Measurements from ENCODE around the gene MT3.
A peak's percentile ranks its signal among the peaks of the same experiment; 100 is the strongest.

DNA sequence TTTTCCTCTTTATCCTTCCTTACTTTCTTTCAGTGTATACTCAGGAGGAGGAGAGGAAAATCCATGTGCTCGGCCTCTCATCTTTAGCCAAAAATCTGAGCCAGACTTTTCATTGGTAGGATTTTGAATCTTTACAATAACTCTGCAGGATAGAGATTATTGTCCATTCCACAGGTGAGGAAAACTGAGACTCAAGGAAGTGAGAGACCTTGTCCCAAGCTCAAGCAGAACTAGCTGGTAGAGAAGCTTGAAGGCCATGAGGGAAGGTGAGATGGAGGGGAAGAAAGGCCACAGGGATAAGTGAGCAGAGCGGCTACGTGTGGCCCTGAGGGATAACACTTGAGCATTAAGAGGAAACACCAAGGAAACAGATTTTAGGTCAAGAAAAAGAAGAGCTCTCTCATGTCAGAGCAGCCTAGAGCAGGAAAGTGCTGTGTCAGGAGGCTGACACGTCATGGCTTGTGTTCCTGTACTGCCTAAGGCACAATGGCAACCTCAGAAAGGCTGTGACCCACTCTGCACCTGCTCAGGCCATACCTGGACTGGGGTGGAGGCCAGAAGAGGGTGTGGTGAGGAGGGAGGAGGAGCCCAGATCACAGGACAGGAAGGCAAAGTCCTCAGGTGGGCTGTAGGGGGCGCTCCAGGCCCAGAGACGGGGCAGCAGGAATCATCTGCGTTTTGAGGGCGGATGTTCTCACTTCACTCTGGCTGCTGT lies 12.6 kb upstream of the MT3 start:
- TF ChIP-seq TBL1XR1 (IDR thresholded peaks at IDR 0.05; ENCODE audit: borderline replicate concordance, low read length, partially characterized antibody) (no peak), TBP (CRISPR knock-in tag; IDR thresholded peaks at IDR 0.05) (no peak), ZNF547 (CRISPR knock-in tag; IDR thresholded peaks at IDR 0.05) (no peak), SIN3A (IDR thresholded peaks at IDR 0.05; ENCODE audit: borderline replicate concordance, low read depth, low read length) (no peak)
- TF ChIP-seq, protein P1, sequence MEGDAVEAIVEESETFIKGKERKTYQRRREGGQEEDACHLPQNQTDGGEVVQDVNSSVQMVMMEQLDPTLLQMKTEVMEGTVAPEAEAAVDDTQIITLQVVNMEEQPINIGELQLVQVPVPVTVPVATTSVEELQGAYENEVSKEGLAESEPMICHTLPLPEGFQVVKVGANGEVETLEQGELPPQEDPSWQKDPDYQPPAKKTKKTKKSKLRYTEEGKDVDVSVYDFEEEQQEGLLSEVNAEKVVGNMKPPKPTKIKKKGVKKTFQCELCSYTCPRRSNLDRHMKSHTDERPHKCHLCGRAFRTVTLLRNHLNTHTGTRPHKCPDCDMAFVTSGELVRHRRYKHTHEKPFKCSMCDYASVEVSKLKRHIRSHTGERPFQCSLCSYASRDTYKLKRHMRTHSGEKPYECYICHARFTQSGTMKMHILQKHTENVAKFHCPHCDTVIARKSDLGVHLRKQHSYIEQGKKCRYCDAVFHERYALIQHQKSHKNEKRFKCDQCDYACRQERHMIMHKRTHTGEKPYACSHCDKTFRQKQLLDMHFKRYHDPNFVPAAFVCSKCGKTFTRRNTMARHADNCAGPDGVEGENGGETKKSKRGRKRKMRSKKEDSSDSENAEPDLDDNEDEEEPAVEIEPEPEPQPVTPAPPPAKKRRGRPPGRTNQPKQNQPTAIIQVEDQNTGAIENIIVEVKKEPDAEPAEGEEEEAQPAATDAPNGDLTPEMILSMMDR (CRISPR knock-in tag; IDR thresholded peaks at IDR 0.05): peak; percentile 99
- TF ChIP-seq, protein P2, sequence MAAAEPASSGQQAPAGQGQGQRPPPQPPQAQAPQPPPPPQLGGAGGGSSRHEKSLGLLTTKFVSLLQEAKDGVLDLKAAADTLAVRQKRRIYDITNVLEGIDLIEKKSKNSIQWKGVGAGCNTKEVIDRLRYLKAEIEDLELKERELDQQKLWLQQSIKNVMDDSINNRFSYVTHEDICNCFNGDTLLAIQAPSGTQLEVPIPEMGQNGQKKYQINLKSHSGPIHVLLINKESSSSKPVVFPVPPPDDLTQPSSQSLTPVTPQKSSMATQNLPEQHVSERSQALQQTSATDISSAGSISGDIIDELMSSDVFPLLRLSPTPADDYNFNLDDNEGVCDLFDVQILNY (CRISPR knock-in tag; conservative IDR thresholded peaks at IDR 0.05): no peak
- TF ChIP-seq, protein P3, sequence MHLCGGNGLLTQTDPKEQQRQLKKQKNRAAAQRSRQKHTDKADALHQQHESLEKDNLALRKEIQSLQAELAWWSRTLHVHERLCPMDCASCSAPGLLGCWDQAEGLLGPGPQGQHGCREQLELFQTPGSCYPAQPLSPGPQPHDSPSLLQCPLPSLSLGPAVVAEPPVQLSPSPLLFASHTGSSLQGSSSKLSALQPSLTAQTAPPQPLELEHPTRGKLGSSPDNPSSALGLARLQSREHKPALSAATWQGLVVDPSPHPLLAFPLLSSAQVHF (CRISPR knock-in tag; IDR thresholded peaks at IDR 0.05): no peak

Data from HepG2 (cell line).